GM18861 (cell line): Measurements from ENCODE around the gene PAQR7.

Experiments used
- ATAC-seq: cut with Tn5 transposase; IDR thresholded peaks from one replicate; pipeline ENCODE4 v1.9.1; 2021; ENCODE audit not compliant: unreplicated experiment

PAQR7 gene

GRCh38 chr1:25817840-25818501, 57.5 kb downstream of the PAQR7 start:
- no peak for ATAC-seq

GRCh38 chr1:25816112-25816718, 59.3 kb downstream of the PAQR7 start:
- no peak for ATAC-seq

GRCh38 chr1:25815208-25816111, 60.0 kb downstream of the PAQR7 start:
- no peak for ATAC-seq

- no peak for ATAC-seq
Observed at GRCh38 chr1:25814549-25815087, 60.9 kb downstream of the PAQR7 start.

DNA sequence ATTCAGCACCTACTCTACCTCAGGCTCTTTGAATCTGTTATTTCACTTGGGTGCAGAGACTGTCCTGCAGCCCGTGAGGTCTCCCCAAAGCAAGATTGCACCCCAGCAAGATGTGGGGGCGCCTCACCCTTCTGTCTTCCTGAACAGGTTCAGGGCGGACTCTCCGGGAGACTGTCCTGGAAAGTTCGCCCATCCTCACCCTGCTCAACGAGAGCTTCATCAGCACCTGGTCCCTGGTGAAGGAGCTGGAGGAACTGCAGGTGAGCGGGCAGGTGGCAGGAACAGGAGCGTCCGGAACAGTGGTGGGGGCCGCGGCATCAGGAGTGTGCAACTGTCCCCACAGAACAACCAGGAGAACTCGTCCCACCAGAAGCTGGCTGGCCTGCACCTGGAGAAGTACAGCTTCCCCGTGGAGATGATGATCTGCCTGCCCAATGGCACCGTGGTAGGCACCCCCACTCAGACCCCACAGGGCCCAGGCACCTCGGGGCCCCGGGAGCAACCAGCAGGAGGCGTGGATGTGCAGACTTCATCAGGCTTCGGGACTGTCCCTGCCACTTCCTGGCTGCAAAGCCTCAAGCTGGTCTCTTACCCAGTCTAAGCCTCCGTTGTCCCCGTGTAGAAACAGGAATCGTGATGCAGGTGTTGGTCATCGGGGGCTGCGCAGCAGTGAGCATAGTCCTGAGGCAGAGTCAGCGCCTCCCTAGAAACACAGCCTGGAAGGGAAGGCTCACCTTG, 61.6 kb downstream of the PAQR7 start:
- ATAC-seq: no peak

DNA sequence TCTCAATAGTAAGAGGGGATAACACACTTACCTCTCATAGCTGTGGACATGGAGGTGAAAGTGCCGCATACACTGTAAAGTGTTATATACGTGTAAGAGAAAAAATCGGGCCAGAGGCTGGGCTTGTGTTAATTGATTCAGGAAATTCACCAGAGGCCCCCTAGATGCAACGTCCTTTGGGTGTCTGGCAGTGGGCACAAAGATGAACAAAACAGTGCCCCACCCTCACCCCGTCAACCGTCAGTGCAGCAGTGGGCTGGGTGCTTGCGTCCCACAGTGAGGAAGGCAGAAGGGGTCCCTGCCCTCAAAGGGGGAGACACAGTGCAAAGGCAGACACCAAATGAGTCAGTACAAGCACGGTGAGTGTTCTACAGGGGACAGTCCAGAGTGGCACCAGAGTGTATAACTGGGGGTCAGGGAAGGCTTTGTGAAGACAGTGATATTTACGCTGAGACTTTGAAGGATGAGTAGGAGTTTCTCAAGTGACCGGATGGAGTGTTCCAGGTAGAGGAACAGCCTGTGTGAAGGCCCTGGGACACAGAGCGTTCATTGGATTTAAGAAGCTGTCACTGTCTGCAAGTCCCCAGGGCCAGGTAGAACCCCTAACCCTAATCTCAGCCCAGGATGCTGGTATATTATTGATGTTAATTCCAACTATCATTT, 62.3 kb downstream of the PAQR7 start:
- ATAC-seq: no peak
